GM12873 (cell line): ENCODE results near the gene ZDHHC12.

Experiments
- TF ChIP-seq, protein P1 (sequence below): IDR thresholded peaks from 2 replicates; pipeline ENCODE4 v1.5.1; 2012; ENCODE audit warnings: low read depth, mild to moderate bottlenecking, moderate library complexity, low read length, control low read depth; ENCODE audit not compliant: insufficient read depth; ENCODE audit errors: missing control alignments

ZDHHC12 gene

DNA sequence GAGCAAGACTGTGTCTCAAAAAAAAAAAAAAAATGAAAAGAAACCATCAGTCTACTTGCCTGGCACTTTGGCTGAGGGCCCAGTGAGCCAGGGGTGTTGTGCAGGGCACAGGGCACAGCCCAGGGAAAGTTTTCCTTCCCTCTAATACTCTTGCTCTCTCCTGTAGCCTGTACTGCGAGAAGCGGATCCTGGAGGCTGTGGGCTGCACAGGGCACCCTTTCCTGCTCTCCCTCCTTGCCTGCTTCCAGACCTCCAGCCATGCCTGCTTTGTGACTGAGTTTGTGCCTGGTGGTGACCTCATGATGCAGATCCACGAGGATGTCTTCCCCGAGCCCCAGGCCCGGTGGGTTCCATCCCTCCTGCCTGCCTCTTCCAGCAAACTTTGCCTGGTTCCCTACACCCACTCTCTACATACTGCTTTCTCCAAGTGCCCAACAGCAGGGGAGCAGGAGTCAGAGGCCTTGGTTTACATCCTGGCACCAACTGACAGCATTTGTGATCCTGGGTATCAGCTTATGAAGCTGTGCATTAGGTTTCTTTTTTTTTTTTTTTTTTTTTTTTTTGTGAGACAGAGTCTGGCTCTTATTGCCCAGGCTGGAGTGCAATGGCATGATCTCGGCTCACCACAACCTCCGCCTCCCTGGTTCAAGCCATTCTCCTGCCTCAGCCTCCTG is 7.2 kb downstream of the ZDHHC12 start:
- TF ChIP-seq, protein P1, sequence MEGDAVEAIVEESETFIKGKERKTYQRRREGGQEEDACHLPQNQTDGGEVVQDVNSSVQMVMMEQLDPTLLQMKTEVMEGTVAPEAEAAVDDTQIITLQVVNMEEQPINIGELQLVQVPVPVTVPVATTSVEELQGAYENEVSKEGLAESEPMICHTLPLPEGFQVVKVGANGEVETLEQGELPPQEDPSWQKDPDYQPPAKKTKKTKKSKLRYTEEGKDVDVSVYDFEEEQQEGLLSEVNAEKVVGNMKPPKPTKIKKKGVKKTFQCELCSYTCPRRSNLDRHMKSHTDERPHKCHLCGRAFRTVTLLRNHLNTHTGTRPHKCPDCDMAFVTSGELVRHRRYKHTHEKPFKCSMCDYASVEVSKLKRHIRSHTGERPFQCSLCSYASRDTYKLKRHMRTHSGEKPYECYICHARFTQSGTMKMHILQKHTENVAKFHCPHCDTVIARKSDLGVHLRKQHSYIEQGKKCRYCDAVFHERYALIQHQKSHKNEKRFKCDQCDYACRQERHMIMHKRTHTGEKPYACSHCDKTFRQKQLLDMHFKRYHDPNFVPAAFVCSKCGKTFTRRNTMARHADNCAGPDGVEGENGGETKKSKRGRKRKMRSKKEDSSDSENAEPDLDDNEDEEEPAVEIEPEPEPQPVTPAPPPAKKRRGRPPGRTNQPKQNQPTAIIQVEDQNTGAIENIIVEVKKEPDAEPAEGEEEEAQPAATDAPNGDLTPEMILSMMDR = no peak

DNA sequence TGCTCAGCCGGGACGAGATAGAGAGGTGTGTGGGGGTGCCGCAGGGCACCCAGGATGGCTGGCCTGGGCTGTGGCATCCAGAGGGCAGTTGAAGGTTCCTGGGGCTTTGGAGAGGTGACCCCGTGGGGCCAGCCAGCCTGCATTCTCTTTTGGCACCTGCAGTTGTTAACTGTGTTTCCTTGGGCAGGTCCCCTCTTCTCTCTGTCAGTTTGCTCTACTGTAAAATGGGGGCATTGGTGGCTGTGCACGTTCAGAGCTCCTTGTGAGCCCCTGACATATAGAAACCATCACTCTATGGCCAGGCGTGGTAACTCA is 8.5 kb downstream of the ZDHHC12 start:
- TF ChIP-seq, protein P1 = no peak

DNA sequence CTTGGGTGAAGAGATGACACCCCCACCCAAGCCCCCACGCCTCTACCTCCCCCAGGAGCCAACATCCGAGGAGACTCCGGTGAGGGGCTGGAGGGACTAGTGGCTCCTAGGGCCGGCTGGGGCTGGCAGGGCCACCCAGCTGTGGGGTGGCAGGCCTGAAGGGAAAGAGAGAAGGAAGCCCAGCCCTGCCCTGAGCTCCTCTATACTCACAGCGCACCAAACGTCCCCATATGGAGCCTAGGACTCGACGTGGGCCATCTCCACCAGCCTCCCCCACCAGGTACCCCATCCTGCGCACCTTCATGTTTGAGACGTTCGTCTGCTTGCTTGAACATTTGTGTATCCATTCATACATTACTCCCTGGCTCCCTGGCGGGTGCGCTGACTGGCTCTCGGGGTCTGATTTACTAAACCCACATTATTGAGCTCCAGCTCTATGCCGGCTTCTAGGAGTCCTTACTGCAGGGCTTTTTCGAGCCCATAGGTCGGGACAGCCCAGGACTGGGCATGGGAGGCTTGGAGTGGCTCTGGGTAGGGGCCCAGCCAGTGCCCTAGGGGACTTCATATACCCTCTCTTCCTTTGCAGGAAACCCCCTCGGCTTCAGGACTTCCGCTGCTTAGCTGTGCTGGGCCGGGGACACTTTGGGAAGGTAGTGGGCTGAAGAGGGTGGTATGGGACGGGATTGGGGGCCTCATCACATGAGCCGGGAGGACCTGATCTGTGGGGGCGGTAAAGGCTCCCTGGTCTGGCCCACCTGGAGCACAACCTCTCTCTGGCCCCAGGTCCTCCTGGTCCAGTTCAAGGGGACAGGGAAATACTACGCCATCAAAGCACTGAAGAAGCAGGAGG is 9.1 kb downstream of the ZDHHC12 start:
- TF ChIP-seq, protein P1 = no peak

DNA sequence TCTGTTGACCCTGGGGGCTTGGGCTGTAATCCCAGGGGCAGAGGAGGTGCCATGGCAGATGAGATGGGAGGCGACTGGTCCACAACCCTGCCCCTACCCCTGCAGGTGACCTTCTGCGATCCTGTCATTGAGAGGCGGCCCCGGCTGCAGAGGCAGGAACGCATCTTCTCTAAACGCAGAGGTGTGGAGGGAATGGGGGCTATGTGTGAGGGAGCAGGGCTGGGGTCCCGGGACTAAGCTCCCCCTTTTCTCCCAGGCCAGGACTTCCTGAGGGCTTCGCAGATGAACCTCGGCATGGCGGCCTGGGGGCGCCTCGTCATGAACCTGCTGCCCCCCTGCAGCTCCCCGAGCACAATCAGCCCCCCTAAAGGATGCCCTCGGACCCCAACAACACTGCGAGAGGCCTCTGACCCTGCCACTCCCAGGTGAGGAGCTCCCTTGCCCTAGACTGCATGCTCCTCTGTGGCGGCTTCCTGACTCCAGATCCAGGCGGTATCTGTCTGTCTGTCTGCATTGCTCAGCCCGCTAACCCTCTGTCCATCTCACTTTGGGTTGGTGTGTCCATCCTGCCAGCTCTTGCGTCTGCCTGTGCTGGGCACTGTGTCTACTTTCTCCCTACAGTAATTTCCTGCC is 9.9 kb downstream of the ZDHHC12 start:
- TF ChIP-seq, protein P1 = no peak

DNA sequence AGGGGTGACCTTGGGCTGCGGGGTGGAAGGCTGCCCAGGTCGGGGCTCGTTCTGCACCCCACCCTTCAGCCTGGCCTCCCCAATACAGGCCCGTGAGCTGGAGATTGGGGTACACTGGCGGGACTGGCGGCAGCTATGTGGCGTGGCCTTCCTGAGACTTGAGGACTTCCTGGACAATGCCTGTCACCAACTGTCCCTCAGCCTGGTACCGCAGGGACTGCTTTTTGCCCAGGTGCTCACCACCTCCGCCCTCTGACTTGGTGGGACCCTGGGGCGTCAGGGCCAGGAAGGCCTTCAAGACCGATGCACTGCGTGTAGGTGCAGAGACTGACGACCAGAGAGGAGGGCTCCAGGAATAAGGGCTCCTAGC is 10.5 kb downstream of the ZDHHC12 start:
- TF ChIP-seq, protein P1 = no peak

DNA sequence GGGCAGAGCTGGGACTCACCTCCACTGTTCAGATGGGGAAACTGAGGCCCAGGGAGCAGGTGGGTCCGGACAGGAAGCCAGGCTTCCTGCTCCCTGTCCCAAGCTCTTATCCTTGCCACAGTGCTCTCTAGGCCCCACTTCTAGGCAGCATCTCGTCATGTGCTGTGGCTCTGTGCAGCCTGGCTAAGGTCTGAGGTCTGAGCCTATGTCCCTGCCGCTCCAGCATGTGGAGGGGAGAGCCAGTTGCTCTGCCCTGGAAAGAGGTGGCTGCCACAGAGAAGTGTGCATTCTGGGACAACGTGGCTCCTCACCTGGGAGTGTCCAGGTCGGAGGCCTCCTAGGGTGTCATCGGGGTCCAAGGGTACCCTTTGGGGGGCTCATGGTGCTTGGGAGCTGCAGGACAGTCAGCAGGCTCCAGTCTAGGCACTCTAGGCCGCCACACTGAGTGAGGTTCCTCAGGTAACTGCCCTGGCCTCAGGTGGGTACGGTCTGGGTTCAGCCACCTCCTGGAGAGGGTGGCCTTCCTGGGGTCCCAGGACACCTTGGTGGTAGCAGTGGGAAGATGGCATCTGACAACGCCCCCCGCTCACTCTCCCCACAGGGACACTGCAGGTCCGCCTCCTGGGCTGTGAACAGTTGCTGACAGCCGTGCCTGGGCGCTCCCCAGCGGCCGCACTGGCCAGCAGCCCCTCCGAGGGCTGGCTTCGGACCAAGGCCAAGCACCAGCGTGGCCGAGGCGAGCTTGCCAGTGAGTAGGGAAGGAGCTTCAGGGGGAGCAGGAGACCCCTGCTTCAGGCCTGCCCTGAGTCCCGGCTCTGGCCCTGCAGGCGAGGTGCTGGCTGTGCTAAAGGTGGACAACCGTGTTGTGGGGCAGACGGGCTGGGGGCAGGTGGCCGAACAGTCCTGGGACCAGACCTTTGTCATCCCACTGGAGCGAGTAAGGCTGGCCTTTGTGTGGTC is 11.2 kb downstream of the ZDHHC12 start:
- TF ChIP-seq, protein P1 = no peak
